ENCODE data around the gene ENDOD1. TPM values are rescaled to one million over a fixed set of nuclear protein-coding genes. Genes with fewer than 3 reads are reported as not detected.

ENDOD1 gene
- total RNA-seq, 1 donor from 2014 or later = 47.9 TPM

GRCh38 chr11:95111923-95112540, 22.4 kb downstream of the ENDOD1 start:
- Histone ChIP-seq H3K27ac (no peak overlapping the region), H3K9me3 (no peaks in the 10 kb centered on the region), H3K4me1 (peaks cover 43% of the 10 kb centered on the region), H3K36me3 (no peaks in the 10 kb centered on the region), H3K4me3 (no peak overlapping the region), H3K27me3 (no peaks in the 10 kb centered on the region)
- no peak for DNase-seq (ENCODE audit: extremely low spot score in 2 of 2)
- TF ChIP-seq POLR2AphosphoS5 (IDR thresholded peaks at IDR 0.05; ENCODE audit: insufficient read depth in 1 of 2, low read depth in 1 of 2) (no peak), CTCF (IDR thresholded peaks at IDR 0.05) (no peak), POLR2A (IDR thresholded peaks at IDR 0.05) (no peak)
- intact Hi-C loops (cut with DNase I) = loop anchor here (2.0 kb wide), 1 partner anchor 27 kb away; no protein-coding TSS in a partner anchor

- TF ChIP-seq POLR2A (IDR thresholded peaks at IDR 0.05) = no peak
- no peak for TF ChIP-seq POLR2AphosphoS5 (IDR thresholded peaks at IDR 0.05; ENCODE audit: insufficient read depth in 1 of 2, low read depth in 1 of 2)
- no peak for TF ChIP-seq CTCF (IDR thresholded peaks at IDR 0.05)
Measured at GRCh38 chr11:95115597-95115996, 26.0 kb downstream of the ENDOD1 start.

GRCh38 chr11:95119361-95120060, 29.9 kb downstream of the ENDOD1 start:
- intact Hi-C loops (cut with DNase I) = no loop called here
- H3K27ac ChIP-seq = no peak overlapping the region
- TF ChIP-seq CTCF (IDR thresholded peaks at IDR 0.05) (no peak), POLR2AphosphoS5 (IDR thresholded peaks at IDR 0.05; ENCODE audit: insufficient read depth in 1 of 2, low read depth in 1 of 2) (no peak), POLR2A (IDR thresholded peaks at IDR 0.05) (no peak)

More at GRCh38 chr11:95115597-95115996, 26.0 kb downstream of the ENDOD1 start:
- H3K9me3 ChIP-seq = no peaks in the 10 kb centered on the region
- peaks cover 23% of the 10 kb centered on the region for H3K4me1 ChIP-seq
- no peak for DNase-seq (ENCODE audit: extremely low spot score in 2 of 2)
- no peaks in the 10 kb centered on the region for H3K27me3 ChIP-seq
- no peaks in the 10 kb centered on the region for H3K36me3 ChIP-seq
- intact Hi-C loops (cut with DNase I) = no loop called here
- H3K27ac ChIP-seq = no peak overlapping the region
- no peak overlapping the region for H3K4me3 ChIP-seq

GRCh38 chr11:95121698-95122097, 32.1 kb downstream of the ENDOD1 start:
- no peak overlapping the region for H3K27ac ChIP-seq
- intact Hi-C loops (cut with DNase I) = no loop called here
- no peaks in the 10 kb centered on the region for H3K9me3 ChIP-seq
- H3K27me3 ChIP-seq = no peaks in the 10 kb centered on the region
- DNase-seq (ENCODE audit: extremely low spot score in 2 of 2) = no peak
- no peak overlapping the region for H3K4me3 ChIP-seq
- no peaks in the 10 kb centered on the region for H3K36me3 ChIP-seq
- peaks cover 17% of the 10 kb centered on the region for H3K4me1 ChIP-seq
- TF ChIP-seq POLR2AphosphoS5 (IDR thresholded peaks at IDR 0.05; ENCODE audit: insufficient read depth in 1 of 2, low read depth in 1 of 2) = no peak

More at GRCh38 chr11:95119361-95120060, 29.9 kb downstream of the ENDOD1 start:
- DNase-seq (ENCODE audit: extremely low spot score in 2 of 2) = no peak
- no peak overlapping the region for H3K4me3 ChIP-seq
- H3K27me3 ChIP-seq = no peaks in the 10 kb centered on the region
- no peaks in the 10 kb centered on the region for H3K9me3 ChIP-seq
- H3K36me3 ChIP-seq = no peaks in the 10 kb centered on the region
- peaks cover 17% of the 10 kb centered on the region for H3K4me1 ChIP-seq

- H3K27me3 ChIP-seq = no peaks in the 10 kb centered on the region
- no peaks in the 10 kb centered on the region for H3K9me3 ChIP-seq
- no peak for DNase-seq (ENCODE audit: extremely low spot score in 2 of 2)
- H3K4me1 ChIP-seq = peaks cover 17% of the 10 kb centered on the region
- no peak for TF ChIP-seq POLR2A (IDR thresholded peaks at IDR 0.05)
- no peak for TF ChIP-seq CTCF (IDR thresholded peaks at IDR 0.05)
- no peak for TF ChIP-seq POLR2AphosphoS5 (IDR thresholded peaks at IDR 0.05; ENCODE audit: insufficient read depth in 1 of 2, low read depth in 1 of 2)
- peaks cover 0 to 3% of the 10 kb centered on the region in 2 donors for H3K36me3 ChIP-seq
- no peak overlapping the region for H3K4me3 ChIP-seq
- intact Hi-C loops (cut with DNase I) = no loop called here
- no peak overlapping the region for H3K27ac ChIP-seq
Measured at GRCh38 chr11:95123556-95123955, 33.9 kb downstream of the ENDOD1 start.

Data from vagina (tissue), 2 donors.